Middle frontal gyrus (tissue), 1 donor: ENCODE data around the gene RNF222.
"Not testable (repeated sequence)": the region's sequence is repeated elsewhere in the genome, so short reads cannot be mapped to it uniquely, and the experiment has no call there.

Source experiments
- DNase-seq: peaks from one replicate; pipeline ENCODE4 v3.0.0-alpha.2; 2015; ENCODE audit warnings: low spot score; ENCODE audit errors: extremely low spot score

RNF222 gene

DNA sequence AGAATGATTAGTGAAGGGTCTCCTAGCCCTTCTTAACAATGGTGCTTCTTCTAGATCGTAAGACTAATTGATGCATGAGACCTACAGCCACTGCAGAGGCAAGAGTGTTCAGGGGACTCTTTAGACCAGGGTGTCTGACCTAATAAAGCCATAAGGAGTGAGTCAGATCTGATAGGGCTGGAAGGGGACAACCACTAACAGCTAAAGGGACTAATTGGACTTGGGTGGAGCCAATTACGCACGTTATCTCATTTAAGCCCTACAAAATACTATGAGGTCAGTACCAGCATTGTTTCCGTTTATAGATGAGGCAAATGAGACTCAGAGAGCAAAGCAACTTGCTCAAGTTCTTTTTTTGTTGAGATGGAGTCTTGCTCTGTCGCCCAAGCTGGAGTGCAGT, 14.5 kb upstream of the RNF222 start:
- no peak for DNase-seq

DNA sequence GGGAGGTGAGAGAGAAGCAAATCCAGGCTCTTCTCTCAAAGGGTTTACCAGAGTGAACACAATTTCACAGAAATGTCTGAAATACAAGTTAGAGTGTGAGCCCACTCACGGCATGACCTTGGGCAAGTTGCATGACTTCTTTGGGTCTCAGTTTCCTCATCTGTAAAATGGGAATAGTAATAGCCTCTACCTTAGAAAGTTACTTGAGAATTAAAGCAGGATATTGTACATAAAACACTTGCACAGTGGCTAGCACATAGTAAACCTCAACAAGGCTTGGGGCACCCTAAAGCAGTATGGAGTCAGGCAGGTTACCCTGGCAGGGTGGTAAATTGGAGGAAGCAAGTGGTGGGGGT, 13.2 kb upstream of the RNF222 start:
- no peak for DNase-seq

DNA sequence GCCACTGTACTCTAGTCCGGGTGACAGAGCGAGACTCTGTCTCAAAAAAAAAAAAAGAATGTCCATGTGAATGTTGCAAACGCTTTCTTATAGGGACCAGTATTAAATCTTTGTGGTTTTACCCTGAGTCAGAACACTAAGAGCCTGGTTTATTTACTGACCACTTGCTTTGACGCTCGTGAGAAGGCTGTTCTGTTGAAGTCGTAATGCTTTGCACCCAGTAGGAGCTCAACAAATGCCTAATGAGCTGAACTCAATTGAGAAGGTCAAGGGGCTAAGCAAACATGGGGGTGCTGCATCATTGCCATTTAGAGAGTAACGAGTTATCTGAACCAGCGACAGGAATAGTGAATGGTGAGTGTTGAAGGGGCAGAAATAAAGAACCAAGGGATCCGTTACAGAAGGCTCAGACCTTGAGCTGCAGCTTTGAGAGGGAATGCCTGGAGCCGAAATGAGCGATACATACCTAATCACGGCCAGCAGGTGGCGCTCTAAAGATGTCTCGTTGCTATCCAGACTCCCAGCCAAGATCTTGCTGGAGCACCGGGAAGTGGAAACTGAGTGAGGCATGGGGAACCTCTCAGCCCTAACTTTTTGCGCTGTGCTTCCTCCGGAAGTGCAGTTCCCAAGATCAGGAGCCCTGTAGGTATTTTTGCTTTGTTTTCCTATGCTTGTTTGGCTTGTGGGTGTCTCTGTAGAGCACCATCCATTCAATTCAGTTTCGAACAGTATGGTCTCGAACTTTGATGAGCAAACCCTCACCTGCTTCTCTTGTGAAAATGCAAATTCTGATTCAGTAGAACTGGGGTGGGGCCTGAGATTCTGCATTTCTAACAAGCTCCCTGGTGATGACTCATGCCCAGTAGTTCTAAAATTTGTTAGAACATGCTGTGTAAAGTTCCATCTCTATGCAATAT, 12.6 kb upstream of the RNF222 start:
- DNase-seq: peak; percentile 80

DNA sequence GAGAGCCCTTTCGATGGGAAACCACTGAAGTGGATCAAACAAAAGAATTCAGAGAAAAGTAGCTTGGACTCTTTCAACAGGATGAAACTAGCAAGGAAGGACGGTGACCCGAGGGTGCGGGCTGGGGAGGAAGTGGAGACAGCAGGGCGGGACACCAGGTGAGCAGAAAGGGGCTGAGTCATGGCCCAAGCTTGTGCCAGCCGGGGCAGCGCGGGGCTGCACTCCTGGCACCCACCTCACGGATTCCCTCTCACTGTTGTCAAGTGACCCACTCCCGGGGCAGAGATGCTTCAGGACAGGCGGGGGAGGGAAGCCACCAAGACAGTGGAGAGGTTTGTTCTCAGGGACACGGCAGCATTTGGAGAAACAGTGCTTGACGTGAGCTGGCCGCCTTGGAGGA, 10.7 kb upstream of the RNF222 start:
- no peak for DNase-seq

DNA sequence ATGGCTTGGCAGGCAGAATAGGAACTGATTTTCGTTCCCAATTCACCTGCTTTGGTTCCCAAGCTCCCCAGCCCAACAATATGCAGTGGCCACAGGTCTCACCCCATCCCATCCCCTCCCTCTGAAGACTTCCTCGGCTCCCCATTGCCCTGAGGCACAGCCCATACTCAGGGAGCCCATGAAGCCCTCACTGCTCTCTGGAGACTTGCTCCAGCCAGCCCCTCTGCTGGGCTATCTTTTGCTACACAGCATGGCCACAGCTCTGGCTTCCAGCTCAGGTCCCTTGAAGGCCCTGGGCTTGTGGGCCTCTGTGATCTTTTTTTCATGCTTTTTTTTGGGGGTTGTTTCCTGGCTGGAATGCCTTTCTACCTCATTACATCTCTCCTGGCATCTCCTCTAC, 8.5 kb upstream of the RNF222 start:
- no peak for DNase-seq

DNA sequence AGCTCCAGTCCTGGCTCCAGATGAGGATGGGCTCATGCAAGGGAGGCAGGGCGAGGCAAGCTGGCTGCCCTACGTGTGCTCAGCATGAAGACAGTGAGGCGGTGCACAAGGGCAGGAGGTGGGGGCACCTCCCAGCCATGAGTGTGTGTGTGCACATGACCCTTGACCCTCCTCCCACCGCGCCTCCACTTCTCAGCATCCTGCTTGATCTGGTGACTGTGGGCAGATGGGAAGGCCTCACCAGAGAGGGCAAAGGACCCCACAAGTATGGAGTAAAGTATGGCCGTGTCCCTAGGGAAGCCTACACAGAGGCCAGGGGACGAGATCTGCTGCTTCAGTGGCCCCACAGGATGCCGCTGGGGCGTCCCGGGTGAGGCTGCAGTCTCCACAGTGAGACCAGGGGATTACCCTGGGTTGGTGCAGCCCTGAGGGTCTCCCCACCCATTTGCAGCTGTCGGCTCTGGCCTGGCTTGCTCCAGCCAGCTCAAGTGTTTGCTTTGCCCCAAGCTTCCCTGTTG, 7.9 kb upstream of the RNF222 start:
- DNase-seq: no peak

DNA sequence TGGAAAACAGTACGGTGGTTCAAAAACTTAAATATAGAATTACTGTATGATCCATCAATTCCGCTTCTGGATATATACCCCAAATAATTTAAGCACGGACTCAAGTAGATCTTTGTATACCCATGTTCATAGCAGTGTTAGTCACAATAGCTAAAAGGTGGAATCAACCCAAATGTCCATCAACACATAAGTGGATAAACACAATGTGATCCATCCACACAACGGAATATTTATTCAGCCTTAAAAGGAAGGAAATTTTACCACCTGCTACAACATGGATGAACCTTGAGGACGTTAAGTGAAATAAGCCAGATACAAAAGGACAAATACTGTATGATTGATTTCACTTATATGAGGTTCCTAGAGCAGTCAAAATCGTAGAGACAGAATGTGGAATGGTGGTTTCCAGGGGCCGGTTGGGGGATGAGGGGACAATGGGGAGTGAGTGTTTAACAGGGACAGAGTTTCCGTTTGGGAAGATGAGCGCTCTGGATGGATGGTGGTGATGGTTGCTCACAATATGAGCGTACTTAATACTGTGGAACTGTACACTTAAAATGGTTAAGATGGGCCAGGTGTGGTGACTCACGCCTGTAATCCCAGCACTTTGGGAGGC, 5.4 kb upstream of the RNF222 start:
- DNase-seq: no peak

DNA sequence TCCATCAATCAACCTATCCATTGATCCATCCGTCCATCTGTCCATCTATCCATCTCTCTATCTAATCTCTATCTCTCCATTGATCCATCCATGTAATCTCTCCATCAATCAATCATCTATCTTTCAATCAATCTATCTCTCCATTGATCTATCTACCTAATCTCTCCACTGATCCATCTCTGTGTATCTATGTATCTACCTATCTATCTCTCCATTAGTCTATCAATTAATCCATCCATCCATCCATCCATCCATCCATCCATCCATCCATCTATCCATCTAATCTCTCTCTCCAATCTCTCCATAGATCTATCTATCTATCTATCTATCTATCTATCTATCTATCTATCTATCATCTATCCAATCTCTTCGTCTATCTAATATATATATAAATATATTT, 3.5 kb upstream of the RNF222 start:
- DNase-seq: no peak

DNA sequence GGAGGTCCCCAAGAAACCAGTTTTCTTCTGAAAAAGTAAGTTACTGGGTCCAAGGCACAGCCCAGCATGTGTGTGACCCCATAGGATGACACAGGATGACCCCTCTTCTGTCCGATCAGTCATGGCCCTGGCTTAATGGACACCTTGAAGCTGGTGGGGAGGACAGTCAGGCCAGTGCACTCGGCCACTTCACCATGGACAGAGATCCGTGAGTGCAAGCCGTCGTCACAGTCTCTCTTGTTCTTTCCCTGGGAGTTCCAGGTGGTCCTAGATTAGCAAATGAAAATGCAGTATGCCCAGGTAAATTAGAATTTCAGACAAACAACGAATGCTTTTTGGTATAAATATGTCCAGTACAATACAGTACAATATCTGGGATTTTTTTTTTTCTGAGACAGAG, 1.4 kb upstream of the RNF222 start:
- DNase-seq: no peak

DNA sequence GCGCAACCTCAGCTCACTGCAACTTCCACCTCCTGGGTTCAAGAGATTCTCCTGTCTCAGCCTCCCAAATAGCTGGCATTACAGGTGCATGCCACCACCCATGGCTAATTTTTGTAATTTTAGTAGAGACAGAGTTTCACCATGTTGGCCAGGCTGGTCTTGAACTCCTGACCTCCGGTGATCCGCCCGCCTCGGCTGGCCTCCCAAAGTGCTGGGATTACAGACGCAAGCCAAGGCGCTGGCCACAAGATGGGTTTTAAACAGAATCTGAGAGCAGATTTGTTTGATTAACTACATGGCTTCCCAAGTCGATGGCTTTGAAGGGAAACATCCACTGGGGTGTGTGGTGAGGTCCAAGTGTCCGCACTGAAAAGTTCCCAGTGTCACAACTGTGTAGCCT, 3.1 kb downstream of the RNF222 start:
- not testable (repeated sequence) for DNase-seq

DNA sequence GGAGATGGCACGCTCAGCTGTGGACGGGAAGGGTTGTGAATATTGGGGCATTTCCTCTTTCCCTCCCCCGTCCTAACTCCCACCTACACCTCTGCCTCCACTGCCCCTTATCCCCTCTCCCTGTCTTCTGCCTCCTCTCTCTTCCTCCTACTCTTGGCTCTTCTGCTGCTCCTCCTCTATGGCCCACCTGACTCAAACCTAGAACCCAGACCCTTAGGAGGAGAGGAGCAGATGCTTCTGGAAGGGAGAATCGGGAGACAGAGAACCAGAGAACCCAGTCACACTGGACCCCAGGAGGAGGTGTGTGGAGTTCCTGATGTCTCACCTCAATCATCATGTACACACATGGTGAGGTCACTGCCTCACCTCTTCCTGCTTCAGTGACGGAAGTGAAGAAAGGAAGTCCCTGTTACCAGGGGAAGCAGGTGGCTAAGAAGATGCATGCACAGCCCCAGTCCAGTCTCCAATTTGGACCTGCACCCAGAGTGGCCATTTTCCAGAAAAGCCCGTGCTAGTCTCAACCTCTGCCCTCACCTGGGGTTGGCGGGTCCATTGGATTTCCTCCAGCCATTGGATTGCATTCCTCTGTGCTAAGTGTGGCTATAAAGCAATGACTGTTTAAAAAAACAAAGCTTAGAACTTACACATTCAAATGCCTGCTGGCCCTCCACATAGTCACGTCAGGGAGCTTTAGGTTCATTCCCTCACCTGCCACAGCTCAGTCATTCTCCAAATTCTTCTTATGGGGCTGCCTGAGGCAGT, 4.0 kb downstream of the RNF222 start:
- DNase-seq: no peak

DNA sequence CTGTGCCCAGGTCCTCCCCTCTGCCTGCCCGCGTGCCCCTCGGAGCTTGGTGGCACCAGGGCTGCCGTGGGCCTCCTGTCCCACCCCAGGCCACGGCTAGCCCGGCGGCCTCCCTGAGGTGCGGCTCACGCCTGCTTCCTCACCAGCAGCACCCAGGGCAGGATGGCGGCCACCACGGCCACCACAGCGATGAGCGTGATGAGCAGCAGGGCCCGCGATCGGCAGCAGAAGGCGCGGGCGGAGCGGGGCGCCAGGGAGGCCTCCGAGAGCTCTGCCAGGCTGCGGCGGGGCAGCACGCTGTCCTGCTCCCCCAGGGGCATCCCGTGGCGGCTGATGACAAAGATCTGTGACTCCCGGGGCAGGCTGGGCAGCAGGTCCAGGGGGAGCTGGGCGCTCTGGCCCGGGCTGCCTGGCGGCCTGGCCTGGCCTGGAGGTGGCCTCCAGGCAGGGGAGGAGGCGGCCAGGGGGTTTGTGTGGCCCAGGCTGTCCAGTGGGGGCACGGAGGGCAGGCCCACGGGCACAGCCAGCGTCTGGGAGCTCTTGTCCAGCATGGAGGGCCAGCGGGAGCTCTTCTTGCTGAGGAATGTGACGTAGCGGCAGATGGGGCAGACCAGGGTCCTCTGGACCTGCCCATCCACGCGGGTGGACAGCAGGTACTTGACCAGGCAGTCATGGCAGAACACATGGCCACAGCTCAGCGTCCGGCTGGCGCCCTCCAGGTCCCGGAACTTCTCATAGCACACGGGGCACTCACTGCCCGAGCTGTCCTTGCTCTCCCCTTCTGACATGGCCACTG, 4.8 kb downstream of the RNF222 start:
- DNase-seq: no peak

DNA sequence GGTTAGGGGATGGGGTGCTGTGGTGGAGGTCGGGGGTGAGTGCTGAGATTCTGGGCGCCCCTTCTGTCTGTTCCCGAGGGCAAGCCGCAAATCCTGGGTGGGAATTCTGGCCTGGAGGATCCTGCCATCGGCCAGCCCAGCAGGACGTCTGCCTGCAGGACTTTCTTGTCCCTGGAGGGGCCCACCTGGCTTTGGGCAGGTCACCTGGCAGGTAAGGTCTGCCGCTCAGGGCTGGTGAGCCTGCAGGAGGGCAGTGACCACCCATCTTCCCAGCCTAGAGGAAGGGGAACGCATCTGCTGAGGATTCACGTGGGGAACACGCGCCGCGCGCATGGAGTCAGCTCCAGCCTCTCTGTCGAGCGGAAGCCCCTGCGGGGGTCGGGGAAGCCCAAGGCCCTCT, 5.4 kb downstream of the RNF222 start:
- no peak for DNase-seq

DNA sequence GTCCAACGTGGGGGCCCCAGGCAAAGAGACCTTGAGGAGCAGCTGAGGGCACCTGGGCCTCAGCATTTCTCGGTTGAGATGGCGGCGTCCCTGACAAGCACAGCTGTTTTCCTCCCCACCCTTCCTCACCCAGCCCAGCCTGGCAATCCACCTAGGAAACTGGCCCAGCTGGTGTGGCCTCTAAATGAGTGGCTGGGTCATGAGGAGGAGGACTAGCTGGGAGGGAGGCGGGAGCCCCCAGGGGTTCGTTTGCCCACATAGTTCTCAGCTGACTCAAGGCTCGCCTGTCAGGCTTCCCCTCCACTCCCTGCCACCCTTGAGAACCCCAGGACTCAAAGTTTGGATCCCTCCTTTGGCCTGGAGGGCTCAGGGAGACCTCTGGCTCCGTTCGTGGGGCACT, 5.9 kb downstream of the RNF222 start:
- no peak for DNase-seq

DNA sequence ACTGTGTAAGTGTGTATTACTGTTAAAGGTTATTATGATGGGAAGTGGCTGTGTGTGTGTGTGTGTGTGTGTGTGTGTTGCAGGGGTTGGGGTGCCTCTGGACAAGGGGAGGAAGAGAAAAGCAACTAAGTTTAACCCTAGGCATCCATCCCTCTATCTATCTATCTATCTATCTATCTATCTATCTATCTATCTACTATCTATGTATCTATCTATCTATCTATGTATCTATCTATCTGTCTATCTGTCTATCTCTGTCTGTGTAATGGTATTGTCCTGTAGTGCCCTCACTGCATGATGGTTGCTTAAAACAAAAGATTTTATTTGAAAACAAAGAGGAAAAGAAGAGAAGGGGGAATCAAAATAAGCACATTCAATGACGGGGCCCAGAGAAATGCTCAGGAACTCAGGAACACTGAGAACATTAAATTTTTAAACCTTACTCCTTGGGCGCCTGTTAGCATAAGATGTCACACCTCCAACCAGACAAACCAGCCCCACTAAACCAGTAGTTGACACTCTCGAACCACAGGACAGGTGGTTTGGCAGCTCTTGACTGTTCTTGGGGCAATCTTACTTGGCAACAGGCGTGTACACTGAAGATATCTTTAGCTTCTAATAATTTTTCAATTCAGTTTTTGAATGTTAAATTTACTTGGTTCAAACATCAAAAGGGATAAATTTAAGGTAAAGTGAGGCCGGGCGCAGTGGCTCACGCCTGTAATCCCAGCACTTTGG, 9.5 kb downstream of the RNF222 start:
- no peak for DNase-seq

DNA sequence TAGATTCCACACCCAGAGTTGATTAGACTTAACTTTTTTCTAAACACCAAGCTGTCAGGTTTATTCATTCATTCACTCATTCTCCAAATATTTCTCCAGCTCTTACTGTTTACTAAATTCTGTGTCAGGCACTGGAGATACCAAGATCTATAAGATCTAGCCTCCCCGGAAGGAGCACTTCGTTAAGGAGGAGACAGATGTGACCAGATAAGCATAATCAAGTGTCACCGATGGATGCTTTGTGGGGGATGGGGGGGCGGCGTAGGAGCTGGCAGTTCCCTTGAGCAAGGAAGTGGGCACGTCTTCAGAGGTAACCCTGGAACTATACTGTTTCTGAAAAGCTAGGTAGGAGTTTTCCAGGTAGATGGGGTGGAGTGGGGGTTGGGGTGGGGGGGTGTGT, 10.8 kb downstream of the RNF222 start:
- no peak for DNase-seq

DNA sequence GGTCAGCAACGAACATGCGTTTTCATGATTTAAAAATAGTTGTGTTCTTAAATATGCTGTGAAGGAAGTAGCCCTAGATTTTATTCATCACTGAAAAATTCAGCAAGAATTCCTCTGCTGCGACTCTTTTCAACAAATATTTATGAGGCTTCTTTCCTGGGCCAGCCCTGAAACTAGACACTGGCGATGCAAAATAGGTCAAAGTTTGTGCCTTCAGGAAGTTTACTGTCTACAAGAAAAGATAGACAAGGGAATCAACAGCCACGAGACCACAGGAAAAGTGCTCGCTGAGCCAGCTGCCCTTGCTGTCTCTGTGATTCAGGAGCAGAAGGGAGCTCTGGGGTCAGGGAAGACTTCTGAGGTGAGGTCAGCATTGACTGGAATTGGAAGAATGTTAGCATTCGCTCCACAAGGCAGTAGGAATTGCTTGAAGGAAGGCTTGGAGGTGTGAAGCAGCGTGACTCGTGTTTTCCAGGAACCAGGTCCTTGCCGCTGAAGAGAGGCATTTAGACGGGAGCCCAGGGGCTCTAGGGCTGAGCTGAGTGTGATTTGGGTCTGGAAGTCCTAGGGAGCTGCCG, 12.7 kb downstream of the RNF222 start:
- DNase-seq: no peak

DNA sequence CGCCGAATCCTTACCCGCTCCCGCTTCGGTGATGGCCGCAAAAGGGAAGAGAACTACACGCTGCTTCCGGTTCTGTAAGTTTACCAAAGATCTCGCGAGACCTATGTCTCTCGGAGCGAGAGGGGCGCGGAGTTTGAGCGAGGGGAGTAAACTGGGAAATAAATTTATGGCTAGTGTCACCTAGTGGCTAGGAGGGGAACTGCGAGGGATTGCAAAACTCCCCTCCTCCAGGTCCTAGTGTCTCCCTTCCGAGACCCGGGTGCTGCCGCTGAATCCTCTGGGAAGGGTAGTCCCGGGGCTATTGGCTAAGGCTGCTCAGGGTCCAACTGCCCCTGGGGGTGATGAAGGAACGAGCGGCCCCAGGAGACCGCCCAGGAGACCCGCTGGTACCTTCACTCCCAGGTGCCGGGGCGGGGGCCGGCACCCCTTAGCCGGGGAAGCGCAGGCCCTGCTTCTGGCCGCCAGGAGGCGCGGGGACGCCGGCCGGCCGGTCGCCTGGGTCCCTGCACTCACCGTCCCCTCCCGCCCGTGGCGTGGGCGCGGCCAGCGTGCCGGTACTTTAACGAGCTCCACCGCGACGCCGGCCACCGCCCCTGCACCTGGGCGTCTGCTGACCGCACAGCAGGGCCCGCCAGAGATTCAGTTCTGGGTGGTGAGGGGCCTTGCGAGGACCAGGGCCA, 14.3 kb downstream of the RNF222 start, which contains the start of gene RPL26:
RPL26 (minus strand) TSS at position 51 of the 680 bp plus-strand sequence. CDS start 883 bp downstream, outside the sequence.
- DNase-seq: peak; percentile 99

DNA sequence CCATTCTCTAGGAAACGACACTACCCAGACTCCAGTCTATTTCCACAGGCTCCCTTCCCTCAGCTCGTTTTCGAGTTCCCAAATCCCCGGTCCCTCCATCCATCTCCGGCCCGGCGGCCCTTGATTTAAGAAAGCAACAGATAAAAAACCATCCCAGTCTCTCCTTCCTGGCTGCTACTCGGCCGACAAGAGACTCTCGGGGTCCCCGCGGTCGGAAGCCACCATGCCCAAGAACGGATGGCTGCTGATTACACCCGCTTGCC, 14.8 kb downstream of the RNF222 start:
- DNase-seq: no peak
